Suprapubic skin (tissue), 4 donors: ENCODE measurements around the gene ABLIM2. TPM values are rescaled to one million over a fixed set of nuclear protein-coding genes. Genes with fewer than 3 reads are reported as not detected.

ENCODE experiments used
- DNase-seq, 2 donors: peaks; one replicate each; pipeline ENCODE4 v3.0.0-alpha.2; 2019; ENCODE audit warnings: low spot score in 2 of 2
- H3K27ac ChIP-seq: fragments of 200-600 bp; sonication (generic); one replicate; pipeline ENCODE4 v1.5.1; 2019
- H3K27me3 ChIP-seq: fragments of 200-600 bp; sonication (generic); one replicate; pipeline ENCODE4 v1.5.1; 2019
- H3K36me3 ChIP-seq: fragments of 200-600 bp; sonication (generic); one replicate; pipeline ENCODE4 v1.5.1; 2019
- H3K4me1 ChIP-seq: fragments of 200-600 bp; sonication (generic); one replicate; pipeline ENCODE4 v1.5.1; 2019
- H3K4me3 ChIP-seq: fragments of 200-600 bp; sonication (generic); one replicate; pipeline ENCODE4 v1.5.1; 2019; ENCODE audit warnings: mild to moderate bottlenecking
- H3K9me3 ChIP-seq: fragments of 200-600 bp; sonication (generic); one replicate; pipeline ENCODE4 v1.5.1; 2019
- EP300 ChIP-seq: sonication (generic); formaldehyde crosslinking; IDR thresholded peaks from one replicate; pipeline ENCODE4 v1.6.1; 2017; ENCODE audit warnings: antibody characterized with exemption
- POLR2A ChIP-seq, 2 donors: fragments of 450-650 bp; IDR thresholded peaks; one replicate each; pipeline ENCODE4 v1.6.1; 2017; ENCODE audit warnings: antibody characterized with exemption in 2 of 2, mild to moderate bottlenecking in 2 of 2, moderate library complexity in 2 of 2
- POLR2AphosphoS5 ChIP-seq, 3 donors: sonication (generic); formaldehyde crosslinking; IDR thresholded peaks; one replicate each; pipeline ENCODE4 v1.6.1; 2017; ENCODE audit warnings: antibody characterized with exemption in 3 of 3
- WGBS: methylation state at CpG from one replicate; pipeline ENCODE4 v1.1.5; 2018; 5-methylcytosine and 5-hydroxymethylcytosine counted together
- total RNA-seq, 4 donors: library from RNA; depleted of rRNA; stranded (reverse); fragments of >200 nt; gene quantifications; one replicate each; pipeline ENCODE4 v1.1.0, GENCODE V29; 2016
- TF ChIP-seq, protein P1 (sequence below), 2 donors: fragments of 200-600 bp in 1 of 2; fragments of 450-650 bp in 1 of 2; sonication (generic) in 1 of 2; IDR thresholded peaks; one replicate each; pipeline ENCODE4 v1.5.1; 2016 to 2019; ENCODE audit warnings: antibody characterized with exemption in 2 of 2, mild to moderate bottlenecking in 1 of 2, moderate library complexity in 1 of 2

ABLIM2 gene
- total RNA-seq, 4 donors from 2014 or later = 11.2 to 16.9 (median 13.3) TPM

DNA sequence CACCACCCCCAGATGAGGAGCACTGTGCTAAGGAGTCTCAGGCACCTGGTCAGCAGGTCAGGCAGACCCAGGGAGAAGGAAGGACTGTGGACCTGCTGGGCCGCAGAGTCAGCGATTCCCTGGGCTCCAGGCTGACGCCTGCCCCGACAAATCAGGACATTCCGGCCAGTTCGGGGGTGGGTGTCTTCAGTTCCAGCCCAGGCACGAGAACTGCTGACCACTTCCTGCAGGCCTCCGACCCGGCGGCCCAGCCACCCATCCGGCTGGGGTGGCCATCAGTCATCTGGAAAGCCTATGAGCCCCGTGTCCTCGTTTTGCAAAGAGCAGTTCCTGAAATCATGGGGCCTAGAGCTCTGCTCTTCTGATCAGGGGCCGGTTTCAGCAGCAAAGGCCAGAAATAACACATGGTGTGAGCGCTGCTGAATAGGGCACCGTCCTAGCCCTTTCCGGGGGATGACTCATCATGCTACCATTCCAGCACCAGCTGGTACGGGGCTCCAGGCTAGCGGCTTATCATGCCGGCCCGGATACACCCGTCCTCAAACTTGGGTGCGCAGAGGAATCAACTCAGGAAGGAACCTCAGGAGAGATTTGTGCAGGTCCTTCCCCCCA is 32.6 kb upstream of the ABLIM2 start:
- H3K4me1 ChIP-seq = peaks cover 64% of the 10 kb centered on the region
- TF ChIP-seq POLR2AphosphoS5 (IDR thresholded peaks at IDR 0.05) (peak in 1 of 3 donors; percentile 21), POLR2A (IDR thresholded peaks at IDR 0.05) (no peak)
- H3K36me3 ChIP-seq = no peaks in the 10 kb centered on the region
- H3K27ac ChIP-seq = peak overlapping the region; percentile 68
- peak in 1 of 2 donors; percentile 86 for DNase-seq
- WGBS = 57% methylated on average over 11 of the region's 23 CpGs
- H3K27me3 ChIP-seq = no peaks in the 10 kb centered on the region
- no peak overlapping the region for H3K4me3 ChIP-seq
- H3K9me3 ChIP-seq = no peaks in the 10 kb centered on the region

DNA sequence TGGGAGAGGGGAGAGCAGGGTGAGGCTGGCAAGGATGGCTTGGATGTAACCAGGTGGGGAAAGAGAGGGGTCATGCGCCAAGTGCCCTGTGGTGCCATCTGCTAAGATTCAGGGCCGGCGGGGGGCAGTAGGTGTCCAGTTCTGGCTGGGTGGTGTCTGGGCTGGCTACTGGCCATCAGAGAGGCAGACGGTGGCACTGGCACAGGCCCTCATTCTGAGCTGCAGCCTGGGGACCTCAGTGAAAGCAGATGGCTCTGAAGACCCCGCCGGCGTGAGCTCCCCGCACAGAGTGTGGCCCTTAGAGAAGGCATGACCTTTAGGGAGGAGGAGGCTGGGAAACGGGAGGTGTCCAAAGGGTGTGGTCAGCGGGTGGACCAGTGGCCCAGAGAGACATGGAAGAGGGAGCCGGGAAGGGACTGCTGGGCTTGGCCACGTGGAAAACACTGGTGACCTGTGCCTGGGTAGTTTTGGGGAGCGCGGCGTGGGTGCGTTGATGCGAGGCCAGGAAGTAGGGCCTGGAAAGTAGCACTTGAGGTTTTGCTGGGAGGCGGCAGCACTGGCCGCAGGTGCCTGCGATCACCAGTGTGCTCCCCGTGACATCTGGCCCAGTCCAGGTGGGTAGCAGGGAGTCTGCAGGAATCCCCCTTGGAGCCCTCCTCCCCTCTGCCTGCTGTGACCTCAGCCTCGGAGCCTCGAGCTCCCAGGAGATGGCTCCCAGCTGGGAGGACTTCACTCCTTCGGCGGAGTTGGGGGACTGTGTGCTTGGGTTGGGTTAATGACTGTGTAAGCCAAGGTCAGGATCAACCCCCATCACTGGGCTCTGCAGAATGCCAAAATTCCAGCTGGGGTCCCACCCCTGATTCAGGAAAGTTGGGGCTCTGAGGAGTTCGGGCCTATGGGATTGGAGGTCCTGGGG is 31.2 kb upstream of the ABLIM2 start:
- no peak for DNase-seq
- TF ChIP-seq POLR2A (IDR thresholded peaks at IDR 0.05) = no peak
- no peak for TF ChIP-seq POLR2AphosphoS5 (IDR thresholded peaks at IDR 0.05)
- TF ChIP-seq, protein P1, sequence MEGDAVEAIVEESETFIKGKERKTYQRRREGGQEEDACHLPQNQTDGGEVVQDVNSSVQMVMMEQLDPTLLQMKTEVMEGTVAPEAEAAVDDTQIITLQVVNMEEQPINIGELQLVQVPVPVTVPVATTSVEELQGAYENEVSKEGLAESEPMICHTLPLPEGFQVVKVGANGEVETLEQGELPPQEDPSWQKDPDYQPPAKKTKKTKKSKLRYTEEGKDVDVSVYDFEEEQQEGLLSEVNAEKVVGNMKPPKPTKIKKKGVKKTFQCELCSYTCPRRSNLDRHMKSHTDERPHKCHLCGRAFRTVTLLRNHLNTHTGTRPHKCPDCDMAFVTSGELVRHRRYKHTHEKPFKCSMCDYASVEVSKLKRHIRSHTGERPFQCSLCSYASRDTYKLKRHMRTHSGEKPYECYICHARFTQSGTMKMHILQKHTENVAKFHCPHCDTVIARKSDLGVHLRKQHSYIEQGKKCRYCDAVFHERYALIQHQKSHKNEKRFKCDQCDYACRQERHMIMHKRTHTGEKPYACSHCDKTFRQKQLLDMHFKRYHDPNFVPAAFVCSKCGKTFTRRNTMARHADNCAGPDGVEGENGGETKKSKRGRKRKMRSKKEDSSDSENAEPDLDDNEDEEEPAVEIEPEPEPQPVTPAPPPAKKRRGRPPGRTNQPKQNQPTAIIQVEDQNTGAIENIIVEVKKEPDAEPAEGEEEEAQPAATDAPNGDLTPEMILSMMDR (IDR thresholded peaks at IDR 0.05) = no peak
- TF ChIP-seq EP300 = no peak
- Histone ChIP-seq H3K9me3 (no peaks in the 10 kb centered on the region), H3K4me1 (peaks cover 75% of the 10 kb centered on the region), H3K27ac (peak overlapping the region; percentile 63), H3K4me3 (no peak overlapping the region), H3K36me3 (no peaks in the 10 kb centered on the region), H3K27me3 (no peaks in the 10 kb centered on the region)
- 85% methylated on average over 21 of the region's 26 CpGs for WGBS

DNA sequence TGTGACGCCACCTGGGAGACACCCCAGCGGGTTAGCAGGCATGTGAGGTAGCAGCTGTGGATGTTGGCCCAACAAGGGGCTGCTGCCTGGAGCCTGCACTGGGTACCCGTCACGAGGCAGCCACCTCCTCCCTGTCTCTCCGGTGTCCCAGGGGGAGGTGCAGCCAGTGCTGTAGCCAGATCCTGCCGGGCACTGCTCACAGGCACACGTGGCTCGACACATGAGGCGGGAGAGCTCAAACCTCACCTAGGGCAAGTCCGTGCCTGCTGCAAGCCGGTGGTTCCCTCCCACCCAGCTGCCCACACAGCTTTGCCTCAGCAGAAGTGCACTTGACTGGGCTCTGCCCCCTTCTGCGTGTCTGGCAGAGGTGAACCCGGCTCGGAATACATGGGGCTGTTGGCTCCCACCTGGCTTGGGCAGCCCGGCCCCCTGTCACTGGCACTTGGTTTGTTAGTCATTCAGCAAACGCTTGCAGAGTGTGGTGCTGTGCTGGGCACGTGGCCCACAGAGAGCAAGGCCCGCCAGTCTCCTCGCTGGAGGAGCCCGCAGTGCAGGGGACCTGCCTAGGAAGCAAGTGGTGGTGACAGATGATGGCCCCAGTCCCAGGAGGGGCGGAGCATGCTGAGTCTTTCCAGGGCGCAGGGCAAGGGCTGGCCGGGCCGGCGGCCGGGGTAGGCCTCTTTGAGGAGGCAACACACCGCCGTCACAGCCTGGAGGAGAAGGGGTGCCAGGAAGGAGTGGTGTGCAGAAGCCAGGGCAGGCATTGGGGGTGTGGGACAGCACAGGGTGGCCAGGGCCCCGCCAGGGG is 30.3 kb upstream of the ABLIM2 start:
- H3K4me3 ChIP-seq = no peak overlapping the region
- H3K27ac ChIP-seq = peak overlapping the region; percentile 63
- no peaks in the 10 kb centered on the region for H3K9me3 ChIP-seq
- peak in 1 of 2 donors; percentile 85 for DNase-seq
- WGBS = 45% methylated on average over 8 of the region's 29 CpGs
- peaks cover 73% of the 10 kb centered on the region for H3K4me1 ChIP-seq
- H3K27me3 ChIP-seq = no peaks in the 10 kb centered on the region
- no peaks in the 10 kb centered on the region for H3K36me3 ChIP-seq
- TF ChIP-seq, protein P1 (IDR thresholded peaks at IDR 0.05) = no peak
- TF ChIP-seq EP300 = no peak
- TF ChIP-seq POLR2A (IDR thresholded peaks at IDR 0.05) = no peak
- TF ChIP-seq POLR2AphosphoS5 (IDR thresholded peaks at IDR 0.05) = no peak

DNA sequence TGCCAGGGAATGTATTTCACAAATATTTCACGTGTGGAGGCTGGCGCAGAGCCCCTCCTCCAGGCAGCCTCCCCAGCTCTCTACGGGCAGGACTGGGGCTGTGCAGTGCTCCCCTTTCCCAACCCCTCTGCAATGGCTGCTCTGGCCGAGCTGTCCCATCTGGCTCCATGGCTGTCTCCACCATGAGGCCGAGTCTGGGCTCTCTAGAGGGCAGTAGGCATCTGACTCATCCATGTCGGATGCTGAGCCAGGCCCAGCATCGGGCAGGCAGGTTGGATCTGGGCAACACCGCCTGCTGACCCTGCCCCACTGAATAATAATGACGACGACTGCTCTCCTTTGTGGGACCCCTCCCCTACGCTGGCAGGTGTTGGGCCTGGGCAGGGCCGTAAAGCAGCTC is 29.5 kb upstream of the ABLIM2 start:
- DNase-seq = no peak
- H3K27me3 ChIP-seq = no peaks in the 10 kb centered on the region
- H3K36me3 ChIP-seq = no peaks in the 10 kb centered on the region
- H3K27ac ChIP-seq = peak overlapping the region; percentile 6
- TF ChIP-seq POLR2A (IDR thresholded peaks at IDR 0.05) (no peak), EP300 (no peak), POLR2AphosphoS5 (IDR thresholded peaks at IDR 0.05) (no peak)
- TF ChIP-seq, protein P1 (IDR thresholded peaks at IDR 0.05) = no peak
- no peaks in the 10 kb centered on the region for H3K9me3 ChIP-seq
- peaks cover 74% of the 10 kb centered on the region for H3K4me1 ChIP-seq
- 70% methylated on average over 3 of the region's 12 CpGs for WGBS
- H3K4me3 ChIP-seq = no peak overlapping the region

DNA sequence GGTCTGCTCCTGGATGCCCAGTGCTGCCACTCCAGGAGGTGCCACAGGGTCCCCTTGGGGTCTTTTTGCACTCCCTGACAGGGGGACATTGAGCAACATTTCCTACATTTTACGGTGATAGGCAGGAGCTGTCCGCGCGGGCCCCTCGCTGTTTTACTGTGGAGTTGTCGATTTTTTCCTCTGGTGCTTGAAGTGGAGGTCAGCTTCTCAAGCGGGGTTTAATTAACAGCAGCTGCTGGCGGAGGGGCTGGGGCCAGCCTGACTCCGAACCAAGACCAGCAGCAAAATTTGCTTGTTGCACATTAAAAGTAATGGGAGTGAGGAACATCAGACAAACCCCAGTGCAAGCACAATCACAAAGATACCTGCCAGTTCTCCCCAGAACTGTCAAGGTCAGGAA is 27.3 kb upstream of the ABLIM2 start:
- Histone ChIP-seq H3K27ac (no peak overlapping the region), H3K4me1 (peaks cover 78% of the 10 kb centered on the region), H3K9me3 (no peaks in the 10 kb centered on the region), H3K27me3 (no peaks in the 10 kb centered on the region), H3K4me3 (no peak overlapping the region), H3K36me3 (no peaks in the 10 kb centered on the region)
- 72% methylated on average over 5 of the region's 9 CpGs for WGBS
- DNase-seq = no peak
- TF ChIP-seq POLR2A (IDR thresholded peaks at IDR 0.05) = no peak
- TF ChIP-seq POLR2AphosphoS5 (IDR thresholded peaks at IDR 0.05) = no peak
- no peak for TF ChIP-seq EP300
- TF ChIP-seq, protein P1 (IDR thresholded peaks at IDR 0.05) = no peak
